ENCODE data around the gene OR52E2. TPM values are rescaled to one million over a fixed set of nuclear protein-coding genes. Genes with fewer than 3 reads are reported as not detected.

Gene OR52E2
- total RNA-seq, 1 experiment from 2014 or later = not detected

DNA sequence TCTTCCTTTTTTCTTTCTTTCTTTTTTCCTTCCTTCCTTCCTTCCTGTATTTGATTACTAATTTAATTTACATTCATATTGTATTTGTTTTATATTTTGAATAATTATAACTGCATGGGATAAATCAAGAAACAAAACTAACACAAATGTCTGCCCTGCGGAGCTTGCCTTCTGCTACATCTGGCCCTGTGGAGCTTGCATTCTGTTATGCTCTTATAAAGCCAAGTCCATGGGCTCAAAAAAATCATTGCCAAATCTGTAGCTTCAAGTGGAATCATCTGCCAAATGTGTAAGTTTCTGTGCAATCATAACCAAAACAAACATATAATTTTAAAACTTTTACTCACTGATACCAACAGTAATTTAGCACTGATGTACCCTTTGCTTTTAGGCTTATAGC, 21.1 kb downstream of the OR52E2 start:
- CTCF ChIA-PET = no interaction called here
- H3K4me1 Mint-ChIP-seq (ENCODE audit: low read depth, unreplicated experiment) = no peaks in the 10 kb centered on the region
- no peak overlapping the region for H3K4me3 Mint-ChIP-seq (ENCODE audit: unreplicated experiment)
- no peak overlapping the region for H3K27ac Mint-ChIP-seq (ENCODE audit: unreplicated experiment)
- H3K9me3 Mint-ChIP-seq (ENCODE audit: unreplicated experiment) = no peaks in the 10 kb centered on the region
- H3K27me3 ChIP-seq (replicated peaks; ENCODE audit: control insufficient read depth, insufficient read depth, low read length) = no peaks in the 10 kb centered on the region
- intact Hi-C loops (cut with micrococcal nuclease; ENCODE audit: unreplicated experiment) = no loop called here
- H3K4me3 ChIP-seq (ENCODE audit: low read depth, low read length) = no peak overlapping the region
- H3K36me3 Mint-ChIP-seq (ENCODE audit: insufficient read depth, unreplicated experiment) = no peaks in the 10 kb centered on the region
- TF ChIP-seq, protein P1, sequence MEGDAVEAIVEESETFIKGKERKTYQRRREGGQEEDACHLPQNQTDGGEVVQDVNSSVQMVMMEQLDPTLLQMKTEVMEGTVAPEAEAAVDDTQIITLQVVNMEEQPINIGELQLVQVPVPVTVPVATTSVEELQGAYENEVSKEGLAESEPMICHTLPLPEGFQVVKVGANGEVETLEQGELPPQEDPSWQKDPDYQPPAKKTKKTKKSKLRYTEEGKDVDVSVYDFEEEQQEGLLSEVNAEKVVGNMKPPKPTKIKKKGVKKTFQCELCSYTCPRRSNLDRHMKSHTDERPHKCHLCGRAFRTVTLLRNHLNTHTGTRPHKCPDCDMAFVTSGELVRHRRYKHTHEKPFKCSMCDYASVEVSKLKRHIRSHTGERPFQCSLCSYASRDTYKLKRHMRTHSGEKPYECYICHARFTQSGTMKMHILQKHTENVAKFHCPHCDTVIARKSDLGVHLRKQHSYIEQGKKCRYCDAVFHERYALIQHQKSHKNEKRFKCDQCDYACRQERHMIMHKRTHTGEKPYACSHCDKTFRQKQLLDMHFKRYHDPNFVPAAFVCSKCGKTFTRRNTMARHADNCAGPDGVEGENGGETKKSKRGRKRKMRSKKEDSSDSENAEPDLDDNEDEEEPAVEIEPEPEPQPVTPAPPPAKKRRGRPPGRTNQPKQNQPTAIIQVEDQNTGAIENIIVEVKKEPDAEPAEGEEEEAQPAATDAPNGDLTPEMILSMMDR (IDR thresholded peaks at IDR 0.05; ENCODE audit: insufficient read depth in 1 of 2, low read depth in 1 of 2, low read length in 1 of 2, severe bottlenecking in 1 of 2, unreplicated experiment in 1 of 2) = no peak
- BruUV-seq (replicated peaks) = no TSS peak
- no peak for DNase-seq
- H3K4me1 ChIP-seq = no peaks in the 10 kb centered on the region
- H3K36me3 ChIP-seq (ENCODE audit: control insufficient read depth, insufficient read depth, low read length) = no peaks in the 10 kb centered on the region
- H3K27me3 Mint-ChIP-seq (ENCODE audit: insufficient read depth, unreplicated experiment) = peaks cover 10% of the 10 kb centered on the region
- POLR2A ChIA-PET = no interaction called here
- H3K9me3 ChIP-seq = no peaks in the 10 kb centered on the region

DNA sequence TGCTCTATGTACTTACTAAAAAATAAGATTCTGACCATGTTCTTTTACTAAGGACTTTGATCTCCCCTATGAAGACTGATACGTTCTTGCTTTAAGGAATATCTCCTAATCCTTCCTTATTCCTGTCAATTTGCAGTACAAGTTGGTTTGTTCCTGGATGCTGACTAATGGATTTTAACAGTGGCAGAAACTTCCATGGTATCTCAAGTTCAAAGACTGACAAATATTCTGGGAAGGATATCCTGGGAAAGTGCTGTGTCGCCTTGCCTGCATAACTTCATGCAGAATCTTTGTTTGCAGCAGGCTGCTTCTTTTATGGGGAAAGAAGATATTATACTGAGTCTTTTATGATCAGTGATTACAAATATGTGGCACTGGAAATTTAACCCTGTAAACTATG, 21.5 kb downstream of the OR52E2 start:
- H3K4me3 Mint-ChIP-seq (ENCODE audit: unreplicated experiment) = no peak overlapping the region
- Histone ChIP-seq H3K4me1 (no peaks in the 10 kb centered on the region), H3K9me3 (no peaks in the 10 kb centered on the region), H3K27me3 (replicated peaks; ENCODE audit: control insufficient read depth, insufficient read depth, low read length) (no peaks in the 10 kb centered on the region), H3K4me3 (ENCODE audit: low read depth, low read length) (no peak overlapping the region), H3K36me3 (ENCODE audit: control insufficient read depth, insufficient read depth, low read length) (no peaks in the 10 kb centered on the region)
- TF ChIP-seq, protein P1 (IDR thresholded peaks at IDR 0.05; ENCODE audit: insufficient read depth in 1 of 2, low read depth in 1 of 2, low read length in 1 of 2, severe bottlenecking in 1 of 2, unreplicated experiment in 1 of 2) = no peak
- H3K27me3 Mint-ChIP-seq (ENCODE audit: insufficient read depth, unreplicated experiment) = peaks cover 10% of the 10 kb centered on the region
- no peaks in the 10 kb centered on the region for H3K9me3 Mint-ChIP-seq (ENCODE audit: unreplicated experiment)
- no peak overlapping the region for H3K27ac Mint-ChIP-seq (ENCODE audit: unreplicated experiment)
- ChIA-PET CTCF (no interaction called here), POLR2A (no interaction called here)
- DNase-seq = no peak
- BruUV-seq (replicated peaks) = no TSS peak
- H3K36me3 Mint-ChIP-seq (ENCODE audit: insufficient read depth, unreplicated experiment) = no peaks in the 10 kb centered on the region
- H3K4me1 Mint-ChIP-seq (ENCODE audit: low read depth, unreplicated experiment) = no peaks in the 10 kb centered on the region
- intact Hi-C loops (cut with micrococcal nuclease; ENCODE audit: unreplicated experiment) = no loop called here

DNA sequence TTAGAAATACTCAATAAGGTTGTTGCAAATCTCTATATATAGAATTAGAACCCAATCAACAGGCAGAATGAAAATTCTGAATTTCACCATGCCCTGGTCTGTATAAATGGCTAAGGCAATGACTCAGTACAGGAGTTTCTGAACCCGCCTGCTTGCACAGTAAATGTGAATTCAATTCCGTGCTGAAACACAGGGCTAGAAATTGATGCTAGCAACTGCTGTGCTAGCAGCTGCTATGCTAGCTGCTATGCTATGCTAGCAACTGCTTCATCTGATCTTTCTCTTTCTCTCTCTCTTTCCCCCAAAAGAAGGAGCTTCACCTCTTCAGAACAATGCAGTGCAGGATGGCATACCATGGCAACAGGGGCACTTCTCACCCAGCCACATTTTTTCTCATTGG, 22.8 kb downstream of the OR52E2 start:
- intact Hi-C loops (cut with micrococcal nuclease; ENCODE audit: unreplicated experiment) = no loop called here
- H3K4me3 Mint-ChIP-seq (ENCODE audit: unreplicated experiment) = no peak overlapping the region
- no peaks in the 10 kb centered on the region for H3K9me3 Mint-ChIP-seq (ENCODE audit: unreplicated experiment)

More for the DNA sequence above, 22.8 kb downstream of the OR52E2 start:
- Histone ChIP-seq H3K36me3 (ENCODE audit: control insufficient read depth, insufficient read depth, low read length) (no peaks in the 10 kb centered on the region), H3K4me1 (no peaks in the 10 kb centered on the region), H3K4me3 (ENCODE audit: low read depth, low read length) (no peak overlapping the region), H3K9me3 (no peaks in the 10 kb centered on the region), H3K27me3 (replicated peaks; ENCODE audit: control insufficient read depth, insufficient read depth, low read length) (no peaks in the 10 kb centered on the region)
- Mint-ChIP-seq H3K4me1 (ENCODE audit: low read depth, unreplicated experiment) (no peaks in the 10 kb centered on the region), H3K36me3 (ENCODE audit: insufficient read depth, unreplicated experiment) (no peaks in the 10 kb centered on the region), H3K27ac (ENCODE audit: unreplicated experiment) (no peak overlapping the region), H3K27me3 (ENCODE audit: insufficient read depth, unreplicated experiment) (peaks cover 10% of the 10 kb centered on the region)
- POLR2A ChIA-PET = no interaction called here
- TF ChIP-seq, protein P1 (IDR thresholded peaks at IDR 0.05; ENCODE audit: insufficient read depth in 1 of 2, low read depth in 1 of 2, low read length in 1 of 2, severe bottlenecking in 1 of 2, unreplicated experiment in 1 of 2) = no peak
- BruUV-seq (replicated peaks) = no TSS peak
- CTCF ChIA-PET = no interaction called here
- DNase-seq = no peak
